Left ventricle myocardium inferior (tissue), 1 donor: ENCODE data around the gene KLRD1. TPM values are rescaled to one million over a fixed set of nuclear protein-coding genes. Genes with fewer than 3 reads are reported as not detected.
"Not testable (repeated sequence)": the region's sequence is repeated elsewhere in the genome, so short reads cannot be mapped to it uniquely, and the experiment has no call there.

Experiments used
- DNase-seq: peaks from one replicate; pipeline ENCODE4 v3.0.0-alpha.2; 2020
- H3K27ac ChIP-seq: fragments of 200-600 bp; replicated peaks from 2 replicates; pipeline ENCODE4 v1.8.0; 2021
- H3K27me3 ChIP-seq: fragments of 200-600 bp; 2 replicates; pipeline ENCODE4 v1.8.0; 2021; ENCODE audit warnings: low read depth
- H3K36me3 ChIP-seq: fragments of 200-600 bp; 2 replicates; pipeline ENCODE4 v1.8.0; 2021
- H3K4me1 ChIP-seq: fragments of 200-600 bp; 2 replicates; pipeline ENCODE4 v1.8.0; 2021
- H3K4me3 ChIP-seq: fragments of 200-600 bp; 2 replicates; pipeline ENCODE4 v1.8.0; 2021; ENCODE audit warnings: mild to moderate bottlenecking, moderate library complexity
- H3K9me3 ChIP-seq: fragments of 200-600 bp; replicated peaks from 2 replicates; pipeline ENCODE4 v1.8.0; 2021
- CTCF ChIP-seq: fragments of 200-600 bp; IDR thresholded peaks from 2 replicates; pipeline ENCODE4 v1.8.0; 2021; ENCODE audit warnings: antibody characterized with exemption, mild to moderate bottlenecking, borderline replicate concordance
- intact Hi-C: fragments of 100-400 bp; cut with micrococcal nuclease; formaldehyde crosslinking; loops from one replicate; pipeline ENCODE4 v1.11.0; 2022
- total RNA-seq: library from RNA; stranded (reverse); fragmentation: NEBNext Ultra II Directional; extraction: Animal tissue kit (Norgen Biotek cat#: 25700); gene quantifications from one replicate; pipeline ENCODE4 v1.2.1, GENCODE V29; 2021
- donor health status: DM: no; HTN: yes; CAD: no; lungs with severe emphysema.

Gene KLRD1
- total RNA-seq, 1 donor from 2014 or later: 1.4 TPM

- no peaks in the 10 kb centered on the region for H3K36me3 ChIP-seq
- no peak overlapping the region for H3K27ac ChIP-seq
- peaks cover 7% of the 10 kb centered on the region for H3K4me1 ChIP-seq
- intact Hi-C loops: no loop called here
- DNase-seq: no peak
- no peak for TF ChIP-seq CTCF
- H3K27me3 ChIP-seq: no peaks in the 10 kb centered on the region
- H3K4me3 ChIP-seq: no peak overlapping the region
- no peaks in the 10 kb centered on the region for H3K9me3 ChIP-seq
Measured at GRCh38 chr12:10372559-10372958, 64.9 kb downstream of the KLRD1 start.

- Histone ChIP-seq H3K9me3 (no peaks in the 10 kb centered on the region), H3K4me3 (no peak overlapping the region), H3K36me3 (no peaks in the 10 kb centered on the region), H3K27me3 (no peaks in the 10 kb centered on the region), H3K27ac (no peak overlapping the region), H3K4me1 (peaks cover 7% of the 10 kb centered on the region)
- DNase-seq: no peak
- intact Hi-C loops: no loop called here
- TF ChIP-seq CTCF: no peak
Measured at GRCh38 chr12:10374624-10375018, 67.0 kb downstream of the KLRD1 start.

GRCh38 chr12:10378737-10379136 lies 71.1 kb downstream of the KLRD1 start:
- intact Hi-C loops, H3K36me3 ChIP-seq, H3K4me3 ChIP-seq, H3K9me3 ChIP-seq, H3K4me1 ChIP-seq, H3K27ac ChIP-seq, DNase-seq, H3K27me3 ChIP-seq: not testable (repeated sequence)

Other genes with a start within 250 kb of the KLRD1 start
- 2.4 TPM for gene CLEC1A, start 208.9 kb upstream of the KLRD1 start, total RNA-seq
- gene CLEC7A, start 177.7 kb upstream of the KLRD1 start, total RNA-seq: 1.3 TPM
- gene OLR1, start 135.7 kb upstream of the KLRD1 start, total RNA-seq: 0.55 TPM
- gene TMEM52B, start 128.8 kb upstream of the KLRD1 start, total RNA-seq: not detected
- gene GABARAPL1, start 95.0 kb upstream of the KLRD1 start, total RNA-seq: 360 TPM
- gene KLRK1, start 82.2 kb downstream of the KLRD1 start, total RNA-seq: 0.36 TPM
- gene KLRC4, start 101.9 kb downstream of the KLRD1 start, total RNA-seq: not detected
- gene KLRC3, start 112.7 kb downstream of the KLRD1 start, total RNA-seq: not detected
- gene KLRC2, start 128.1 kb downstream of the KLRD1 start, total RNA-seq: not detected
- gene KLRC1, start 145.5 kb downstream of the KLRD1 start, total RNA-seq: not detected
- 0.22 TPM for gene EIF2S3B, start 198.0 kb downstream of the KLRD1 start, total RNA-seq